ENCODE results near the gene BCORL1.

GRCh38 chrX:130084631-130085237, 102.3 kb downstream of the BCORL1 start:
- TF ChIP-seq CTCF (conservative IDR thresholded peaks at IDR 0.05; ENCODE audit: low read depth, low read length) (no peak), POLR2A (IDR thresholded peaks at IDR 0.05; ENCODE audit: low read depth, low read length) (no peak), USF2 (IDR thresholded peaks at IDR 0.05; ENCODE audit: low read depth, low read length) (no peak), RFX5 (IDR thresholded peaks at IDR 0.05; ENCODE audit: low read depth, low read length) (no peak)

Measured in IMR-90 (cell line).